H1 (cell line): ENCODE measurements around the gene LRRTM4. TPM values are rescaled to one million over a fixed set of nuclear protein-coding genes. Genes with fewer than 3 reads are reported as not detected.

Experiments
- CTCF ChIA-PET: fragments of 300-600 bp; sonication (Branson Sonifier 250); formaldehyde crosslinking; loops from one replicate; lab custom pipeline; 2021; ENCODE audit not compliant: partially characterized antibody; lab: Charles Lee
- POLR2A ChIA-PET: fragments of 300-600 bp; sonication (Branson Sonifier 250); formaldehyde crosslinking; loops from one replicate; lab custom pipeline; 2021; ENCODE audit warnings: inconsistent platforms; ENCODE audit not compliant: partially characterized antibody; lab: Charles Lee
- DNase-seq, 2 experiments: peaks; one replicate each; pipeline versions ENCODE4 v3.0.0 to v3.0.0-alpha.2; 2010 to 2022; ENCODE audit warnings: low spot score in 2 of 2, low read depth in 1 of 2, mixed read lengths in 1 of 2
- FAIRE-seq: peaks from 2 replicates; lab custom pipeline; 2011; peaks lifted over from hg19 to GRCh38; lab: Jason Lieb, UNC
- H2AFZ ChIP-seq: 2 replicates; pipeline ENCODE4 v1.8.1; 2012; ENCODE audit warnings: low read length, inconsistent platforms
- H2AK5ac ChIP-seq: 2 replicates; pipeline ENCODE4 v1.6.1; 2013; ENCODE audit warnings: low read depth, low read length
- H2BK120ac ChIP-seq: replicated peaks from 2 replicates; pipeline ENCODE3; 2013; ENCODE audit warnings: low read depth, low read length, inconsistent platforms
- H2BK12ac ChIP-seq: 2 replicates; pipeline ENCODE4 v1.6.1; 2013; ENCODE audit warnings: low read depth, low read length
- H2BK15ac ChIP-seq: 2 replicates; pipeline ENCODE4 v1.6.1; 2013; ENCODE audit warnings: low read length
- H2BK20ac ChIP-seq: 2 replicates; pipeline ENCODE4 v1.6.1; 2013; ENCODE audit warnings: low read length
- H2BK5ac ChIP-seq: 2 replicates; pipeline ENCODE4 v1.6.1; 2013; ENCODE audit warnings: low read depth, low read length
- H3K14ac ChIP-seq: 2 replicates; pipeline ENCODE4 v1.6.1; 2013; ENCODE audit warnings: inconsistent platforms; ENCODE audit not compliant: insufficient read length
- H3K18ac ChIP-seq: 2 replicates; pipeline ENCODE4 v1.6.1; 2013; ENCODE audit warnings: low read length; ENCODE audit errors: extremely low read depth
- H3K23ac ChIP-seq: 2 replicates; pipeline ENCODE4 v1.6.1; 2013; ENCODE audit warnings: inconsistent platforms; ENCODE audit not compliant: insufficient read length
- H3K23me2 ChIP-seq: 2 replicates; pipeline ENCODE4 v1.6.1; 2013; ENCODE audit warnings: low read depth, low read length
- H3K27ac ChIP-seq: 2 replicates; pipeline ENCODE4 v1.6.1; 2011; ENCODE audit warnings: low read depth, low read length, inconsistent platforms
- H3K27me3 ChIP-seq, 4 experiments: replicated peaks in 1 of 4; 1 replicate in 1 of 4; 2 replicates in 3 of 4; pipeline versions ENCODE4 v1.6.1 to v1.8.1; 2011 to 2013; ENCODE audit warnings: low read length in 3 of 4, mild to moderate bottlenecking in 3 of 4, inconsistent platforms in 2 of 4, mixed read lengths in 2 of 4, moderate library complexity in 1 of 4; ENCODE audit not compliant: control insufficient read depth in 3 of 4, insufficient read depth in 3 of 4; ENCODE audit errors: extremely low read depth in 1 of 4
- H3K36me3 ChIP-seq, 4 experiments: 2 replicates each; pipeline versions ENCODE4 v1.6.1 to v1.8.1; 2011 to 2013; ENCODE audit warnings: mild to moderate bottlenecking in 4 of 4, low read length in 3 of 4, moderate library complexity in 2 of 4, control low read depth in 1 of 4, inconsistent platforms in 1 of 4; ENCODE audit not compliant: insufficient read depth in 4 of 4, control insufficient read depth in 2 of 4
- H3K4ac ChIP-seq: replicated peaks from 2 replicates; pipeline ENCODE3; 2013; ENCODE audit warnings: low read length, low read depth, mixed read lengths, inconsistent platforms; ENCODE audit not compliant: insufficient read length
- H3K4me1 ChIP-seq, 4 experiments: replicated peaks in 1 of 4; 1 replicate in 1 of 4; 2 replicates in 3 of 4; pipeline versions ENCODE4 v1.6.1 to v1.8.1; 2011 to 2013; ENCODE audit warnings: low read length in 3 of 4, inconsistent platforms in 2 of 4, mixed read lengths in 1 of 4; ENCODE audit not compliant: insufficient read depth in 4 of 4, control insufficient read depth in 3 of 4
- H3K4me2 ChIP-seq, 2 experiments: 2 replicates each; pipeline versions ENCODE4 v1.6.1 to v1.8.1; 2011 to 2013; ENCODE audit warnings: low read depth in 2 of 2, low read length in 2 of 2, control low read depth in 1 of 2, inconsistent platforms in 1 of 2, mild to moderate bottlenecking in 1 of 2; ENCODE audit not compliant: insufficient read depth in 1 of 2
- H3K4me3 ChIP-seq, 4 experiments: fragments of 200-600, 300-600 bp in 1 of 4; sonication (generic), shearing (Covaris generic), sonication (Bioruptor Twin) in 1 of 4; 2 replicates each; pipeline versions ENCODE4 v1.5.1 to v1.8.1; 2011 to 2016; ENCODE audit warnings: low read length in 4 of 4, low read depth in 3 of 4, control low read depth in 2 of 4, inconsistent platforms in 2 of 4, mild to moderate bottlenecking in 2 of 4, mixed read lengths in 1 of 4, moderate library complexity in 1 of 4; ENCODE audit not compliant: insufficient read depth in 2 of 4; ENCODE audit errors: extremely low read depth in 1 of 4
- H3K56ac ChIP-seq: replicated peaks from 2 replicates; pipeline ENCODE3; 2013; ENCODE audit warnings: low read depth, mild to moderate bottlenecking, mixed read lengths, low read length, inconsistent platforms; ENCODE audit not compliant: insufficient read length
- H3K79me1 ChIP-seq: 2 replicates; pipeline ENCODE4 v1.6.1; 2013; ENCODE audit warnings: low read depth, low read length, control low read depth
- H3K79me2 ChIP-seq, 2 experiments: 2 replicates each; pipeline versions ENCODE4 v1.6.1 to v1.8.1; 2012 to 2013; ENCODE audit warnings: low read length in 2 of 2, mild to moderate bottlenecking in 2 of 2, inconsistent platforms in 1 of 2; ENCODE audit not compliant: insufficient read depth in 2 of 2, control insufficient read depth in 1 of 2
- H3K9ac ChIP-seq, 4 experiments: replicated peaks in 1 of 4; 1 replicate in 1 of 4; 2 replicates in 3 of 4; pipeline versions ENCODE4 v1.6.1 to v1.8.1; 2011 to 2013; ENCODE audit warnings: low read depth in 3 of 4, low read length in 3 of 4, control low read depth in 2 of 4, mild to moderate bottlenecking in 2 of 4, moderate library complexity in 2 of 4, inconsistent platforms in 1 of 4; ENCODE audit errors: extremely low read depth in 1 of 4
- H3K9me3 ChIP-seq, 2 experiments: 2 replicates each; pipeline versions ENCODE4 v1.6.1 to v1.8.1; 2012 to 2013; ENCODE audit warnings: mild to moderate bottlenecking in 2 of 2, moderate library complexity in 2 of 2, control low read depth in 1 of 2, inconsistent platforms in 1 of 2, low read depth in 1 of 2, low read length in 1 of 2, mixed read lengths in 1 of 2; ENCODE audit not compliant: insufficient read depth in 2 of 2
- H4K20me1 ChIP-seq, 2 experiments: replicated peaks in 1 of 2; 2 replicates each; pipeline versions ENCODE3 to v1.8.1; 2011 to 2013; ENCODE audit warnings: inconsistent platforms in 2 of 2, low read length in 2 of 2, mild to moderate bottlenecking in 1 of 2; ENCODE audit not compliant: insufficient read depth in 2 of 2, control insufficient read depth in 1 of 2
- H4K5ac ChIP-seq: 2 replicates; pipeline ENCODE4 v1.6.1; 2013; ENCODE audit warnings: low read length, low read depth, mixed read lengths, inconsistent platforms; ENCODE audit not compliant: insufficient read length
- H4K8ac ChIP-seq: 2 replicates; pipeline ENCODE4 v1.8.0; 2013; ENCODE audit warnings: mild to moderate bottlenecking, moderate library complexity, low read length, inconsistent platforms; ENCODE audit not compliant: insufficient read depth; ENCODE audit errors: extremely low read depth
- H4K91ac ChIP-seq: replicated peaks from 2 replicates; pipeline ENCODE3; 2013; ENCODE audit warnings: low read length, mixed read lengths, inconsistent platforms; ENCODE audit not compliant: insufficient read length
- CEBPB ChIP-seq: IDR thresholded peaks from 2 replicates; pipeline ENCODE4 v1.6.1; 2012; ENCODE audit warnings: low read depth, low read length
- CREB1 ChIP-seq: IDR thresholded peaks from 2 replicates; pipeline ENCODE4 v1.6.1; 2012; ENCODE audit warnings: inconsistent platforms
- RAD21 ChIP-seq, 2 experiments: IDR thresholded peaks in 1 of 2; conservative IDR thresholded peaks in 1 of 2; 2 replicates each; pipeline ENCODE4 v1.6.1; 2011; ENCODE audit warnings: low read depth in 2 of 2, low read length in 2 of 2, improper control_type of control experiment in 1 of 2, inconsistent platforms in 1 of 2, mild to moderate bottlenecking in 1 of 2, moderate library complexity in 1 of 2
- polyA plus RNA-seq, 7 experiments: library from polyadenylated mRNA; depleted of rRNA in 3 of 7; stranded (reverse) in 5 of 7; unstranded in 2 of 7; fragments of >200 nt in 5 of 7; fragments of 200-250 nt in 2 of 7; gene quantifications; 1 replicate in 5 of 7; 2 replicates in 1 of 7; 4 replicates in 1 of 7; pipeline versions ENCODE4 v1.2.1 to v1.2.3, GENCODE V29; 2011 to 2013; ENCODE audit warnings: missing spikeins in 2 of 7, mixed read lengths in 2 of 7
- total RNA-seq: library from RNA; stranded (reverse); fragmentation: NEBNext Ultra II Directional; extraction: Animal tissue kit (Norgen Biotek cat#: 25700); gene quantifications from 2 replicates; pipeline ENCODE4 v1.2.1, GENCODE V29; 2021
- TF ChIP-seq, protein P1 (sequence below), 3 experiments: IDR thresholded peaks; 1 replicate in 2 of 3; 2 replicates in 1 of 3; pipeline versions ENCODE4 v1.5.1 to v1.6.1; 2011; ENCODE audit warnings: low read length in 3 of 3, mild to moderate bottlenecking in 3 of 3, inconsistent platforms in 2 of 3, low read depth in 1 of 3, moderate library complexity in 1 of 3; ENCODE audit not compliant: insufficient read depth in 1 of 3; ENCODE audit errors: control extremely low read depth in 1 of 3

LRRTM4 gene
- total and polyA plus RNA-seq, 2 of the 8 experiments (the other 6 are each of a cell fraction or from before 2014, with no cell fraction given), result 3.6 to 9.5 TPM

DNA sequence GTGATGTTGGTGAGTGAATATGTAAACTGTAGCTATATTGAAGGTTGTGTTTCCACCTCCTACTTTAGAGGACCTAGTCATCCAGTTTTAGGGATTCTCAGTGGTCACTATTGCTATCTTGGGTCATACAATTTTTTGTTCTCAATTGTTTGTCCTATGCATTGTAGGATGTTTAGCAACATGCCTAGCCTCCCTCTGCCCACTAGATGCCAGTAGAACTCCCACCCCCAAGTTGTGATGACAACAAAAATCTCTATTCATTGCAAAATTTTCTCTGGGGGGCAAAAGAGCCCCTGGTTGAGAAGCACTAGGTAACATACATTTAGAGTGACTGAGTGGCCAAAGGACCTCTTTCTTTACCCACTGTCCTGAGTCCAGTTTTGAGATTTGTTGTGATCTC is 87.3 kb downstream of the LRRTM4 start:
- no peak overlapping the region for H2BK12ac ChIP-seq
- H3K36me3 ChIP-seq, result no peaks in the 10 kb centered on the region
- no peaks in the 10 kb centered on the region for H4K20me1 ChIP-seq
- CTCF ChIA-PET, result interaction anchor here (0.6 to 1.3 kb wide), 10 partner anchors 9 to 1544 kb away, joined by 3 to 6 read pairs (median 3); no protein-coding TSS in a partner anchor
- no peak overlapping the region for H2AFZ ChIP-seq
- H4K91ac ChIP-seq, result no peak overlapping the region
- H4K5ac ChIP-seq, result no peak overlapping the region
- H3K27me3 ChIP-seq, result no peaks in the 10 kb centered on the region
- FAIRE-seq (no peak), DNase-seq (no peak)
- no peak overlapping the region for H2BK120ac ChIP-seq
- no peak overlapping the region for H3K56ac ChIP-seq
- H3K23ac ChIP-seq, result no peak overlapping the region
- H3K4me1 ChIP-seq, result no peaks in the 10 kb centered on the region
- H3K9ac ChIP-seq, result no peak overlapping the region
- H2AK5ac ChIP-seq, result no peak overlapping the region
- TF ChIP-seq CEBPB, result no peak
- TF ChIP-seq RAD21 (IDR thresholded peaks at IDR 0.05 in 1 of 2, conservative IDR thresholded peaks at IDR 0.05 in 1 of 2; ENCODE audit: low read depth in 2 of 2, low read length in 2 of 2), result peak; percentile 79 to 80
- TF ChIP-seq CREB1, result no peak
- TF ChIP-seq, protein P1, sequence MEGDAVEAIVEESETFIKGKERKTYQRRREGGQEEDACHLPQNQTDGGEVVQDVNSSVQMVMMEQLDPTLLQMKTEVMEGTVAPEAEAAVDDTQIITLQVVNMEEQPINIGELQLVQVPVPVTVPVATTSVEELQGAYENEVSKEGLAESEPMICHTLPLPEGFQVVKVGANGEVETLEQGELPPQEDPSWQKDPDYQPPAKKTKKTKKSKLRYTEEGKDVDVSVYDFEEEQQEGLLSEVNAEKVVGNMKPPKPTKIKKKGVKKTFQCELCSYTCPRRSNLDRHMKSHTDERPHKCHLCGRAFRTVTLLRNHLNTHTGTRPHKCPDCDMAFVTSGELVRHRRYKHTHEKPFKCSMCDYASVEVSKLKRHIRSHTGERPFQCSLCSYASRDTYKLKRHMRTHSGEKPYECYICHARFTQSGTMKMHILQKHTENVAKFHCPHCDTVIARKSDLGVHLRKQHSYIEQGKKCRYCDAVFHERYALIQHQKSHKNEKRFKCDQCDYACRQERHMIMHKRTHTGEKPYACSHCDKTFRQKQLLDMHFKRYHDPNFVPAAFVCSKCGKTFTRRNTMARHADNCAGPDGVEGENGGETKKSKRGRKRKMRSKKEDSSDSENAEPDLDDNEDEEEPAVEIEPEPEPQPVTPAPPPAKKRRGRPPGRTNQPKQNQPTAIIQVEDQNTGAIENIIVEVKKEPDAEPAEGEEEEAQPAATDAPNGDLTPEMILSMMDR (IDR thresholded peaks at IDR 0.05; ENCODE audit: control extremely low read depth in 1 of 3, insufficient read depth in 1 of 3, low read depth in 1 of 3, low read length in 3 of 3), result peak in 2 of 3 experiments; percentile 51 to 64; a peak in 3 of 4 replicates
- no peak overlapping the region for H3K4ac ChIP-seq
- no peak overlapping the region for H4K8ac ChIP-seq
- H2BK20ac ChIP-seq, result no peak overlapping the region
- H2BK15ac ChIP-seq, result no peak overlapping the region
- no peak overlapping the region for H3K4me3 ChIP-seq
- H3K27ac ChIP-seq, result no peak overlapping the region
- H3K79me1 ChIP-seq, result no peaks in the 10 kb centered on the region
- no peak overlapping the region for H3K14ac ChIP-seq
- POLR2A ChIA-PET, result interaction anchor here (0.6 kb wide), 1 partner anchor 1577 kb away, joined by 3 read pairs; no protein-coding TSS in a partner anchor
- no peak overlapping the region for H3K4me2 ChIP-seq
- H3K9me3 ChIP-seq, result peaks cover 0 to under 1% of the 10 kb centered on the region in 2 experiments; a peak in 1 of 4 replicates
- H3K79me2 ChIP-seq, result no peaks in the 10 kb centered on the region
- no peak overlapping the region for H3K18ac ChIP-seq
- no peak overlapping the region for H2BK5ac ChIP-seq
- H3K23me2 ChIP-seq, result no peaks in the 10 kb centered on the region
